Measurements from ENCODE around the gene MRPL36. TPM values are rescaled to one million over a fixed set of nuclear protein-coding genes. Genes with fewer than 3 reads are reported as not detected.
"Not testable (repeated sequence)": the region's sequence is repeated elsewhere in the genome, so short reads cannot be mapped to it uniquely, and the experiment has no call there.

The MRPL36 gene
- total RNA-seq, 1 experiment from 2014 or later = 61.2 TPM

- Mint-ChIP-seq H3K4me3 (no peak overlapping the region), H3K27me3 (ENCODE audit: low read depth) (no peaks in the 10 kb centered on the region), H3K4me1 (peaks cover 32% of the 10 kb centered on the region), H3K9me3 (no peaks in the 10 kb centered on the region), H3K27ac (0 out of 2 replicates have a peak overlapping the region, but pooled peaks have one; percentile 74), H3K36me3 (no peaks in the 10 kb centered on the region)
- CTCF ChIA-PET = interaction anchor here (0.9 kb wide), 1 partner anchor 26 kb away, joined by 3 read pairs; no protein-coding TSS in a partner anchor
- POLR2A ChIA-PET = interaction anchor here (0.6 kb wide), 1 partner anchor 10 kb away, joined by 3 read pairs; no protein-coding TSS in a partner anchor
- TF ChIP-seq TEAD1 (CRISPR knock-in tag; IDR thresholded peaks at IDR 0.05) (0 out of 2 replicates have a peak, but pooled peaks have one; percentile 34), ZNF423 (CRISPR knock-in tag; IDR thresholded peaks at IDR 0.05) (peak; percentile 81), NR3C1 (CRISPR knock-in tag; conservative IDR thresholded peaks at IDR 0.05; ENCODE audit: low read depth) (no peak)
- ATAC-seq (peak; percentile 10; the same call in 1 of the 2 replicates), DNase-seq (ENCODE audit: low spot score) (no peak)
These were observed 9.7 kb downstream of the MRPL36 start for GRCh38 chr5:1789834-1790471.

GRCh38 chr5:1789438-1789833 is 10.2 kb downstream of the MRPL36 start:
- DNase-seq (ENCODE audit: low spot score); H3K36me3 Mint-ChIP-seq; POLR2A ChIA-PET; CTCF ChIA-PET; H3K4me3 Mint-ChIP-seq; H3K9me3 Mint-ChIP-seq; H3K27me3 Mint-ChIP-seq (ENCODE audit: low read depth): not testable (repeated sequence)
- Mint-ChIP-seq H3K4me1 (peaks cover 32% of the 10 kb centered on the region), H3K27ac (0 out of 2 replicates have a peak overlapping the region, but pooled peaks have one; percentile 74)
- 0 out of 2 replicates have a peak, but pooled peaks have one; percentile 23 for TF ChIP-seq NFYB (CRISPR knock-in tag; conservative IDR thresholded peaks at IDR 0.05; ENCODE audit: low read depth)
- 0 out of 2 replicates have a peak, but pooled peaks have one; percentile 14 for ATAC-seq

DNA sequence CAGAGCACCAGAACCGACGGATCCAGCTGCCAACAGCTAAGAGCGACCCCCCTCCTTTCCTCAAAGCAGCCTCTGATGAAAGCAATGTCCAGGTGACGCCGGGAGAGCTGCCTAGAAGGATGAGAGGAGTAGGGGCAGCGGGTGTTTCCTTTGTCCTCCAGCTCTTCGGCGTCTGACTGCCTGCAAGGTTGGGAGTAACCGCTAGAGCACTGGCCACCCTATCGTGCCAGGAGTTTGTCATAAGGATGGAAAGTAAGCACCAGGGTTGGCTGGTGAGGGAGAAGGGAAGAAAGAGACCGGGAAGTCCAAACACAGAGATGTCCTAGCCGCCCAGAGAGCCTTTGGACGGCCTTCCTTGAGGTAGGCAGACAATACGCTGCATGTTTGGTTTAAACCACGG is 10.8 kb downstream of the MRPL36 start:
- ATAC-seq = no peak

More for the DNA sequence above, 10.8 kb downstream of the MRPL36 start:
- DNase-seq (ENCODE audit: low spot score) = no peak
- ChIA-PET POLR2A (no interaction called here), CTCF (interaction anchor here (1.0 kb wide), 1 partner anchor 25 kb away, joined by 4 read pairs; no protein-coding TSS in a partner anchor)
- Mint-ChIP-seq H3K9me3 (no peaks in the 10 kb centered on the region), H3K36me3 (no peaks in the 10 kb centered on the region), H3K27ac (no peak overlapping the region), H3K4me1 (peaks cover 32% of the 10 kb centered on the region), H3K27me3 (ENCODE audit: low read depth) (no peaks in the 10 kb centered on the region), H3K4me3 (no peak overlapping the region)
- TF ChIP-seq, protein P1, sequence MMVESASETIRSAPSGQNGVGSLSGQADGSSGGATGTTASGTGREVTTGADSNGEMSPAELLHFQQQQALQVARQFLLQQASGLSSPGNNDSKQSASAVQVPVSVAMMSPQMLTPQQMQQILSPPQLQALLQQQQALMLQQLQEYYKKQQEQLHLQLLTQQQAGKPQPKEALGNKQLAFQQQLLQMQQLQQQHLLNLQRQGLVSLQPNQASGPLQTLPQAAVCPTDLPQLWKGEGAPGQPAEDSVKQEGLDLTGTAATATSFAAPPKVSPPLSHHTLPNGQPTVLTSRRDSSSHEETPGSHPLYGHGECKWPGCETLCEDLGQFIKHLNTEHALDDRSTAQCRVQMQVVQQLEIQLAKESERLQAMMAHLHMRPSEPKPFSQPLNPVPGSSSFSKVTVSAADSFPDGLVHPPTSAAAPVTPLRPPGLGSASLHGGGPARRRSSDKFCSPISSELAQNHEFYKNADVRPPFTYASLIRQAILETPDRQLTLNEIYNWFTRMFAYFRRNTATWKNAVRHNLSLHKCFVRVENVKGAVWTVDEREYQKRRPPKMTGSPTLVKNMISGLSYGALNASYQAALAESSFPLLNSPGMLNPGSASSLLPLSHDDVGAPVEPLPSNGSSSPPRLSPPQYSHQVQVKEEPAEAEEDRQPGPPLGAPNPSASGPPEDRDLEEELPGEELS (CRISPR knock-in tag; IDR thresholded peaks at IDR 0.05) = no peak
- no peak for TF ChIP-seq NFYB (CRISPR knock-in tag; conservative IDR thresholded peaks at IDR 0.05; ENCODE audit: low read depth)
- TF ChIP-seq, protein P2, sequence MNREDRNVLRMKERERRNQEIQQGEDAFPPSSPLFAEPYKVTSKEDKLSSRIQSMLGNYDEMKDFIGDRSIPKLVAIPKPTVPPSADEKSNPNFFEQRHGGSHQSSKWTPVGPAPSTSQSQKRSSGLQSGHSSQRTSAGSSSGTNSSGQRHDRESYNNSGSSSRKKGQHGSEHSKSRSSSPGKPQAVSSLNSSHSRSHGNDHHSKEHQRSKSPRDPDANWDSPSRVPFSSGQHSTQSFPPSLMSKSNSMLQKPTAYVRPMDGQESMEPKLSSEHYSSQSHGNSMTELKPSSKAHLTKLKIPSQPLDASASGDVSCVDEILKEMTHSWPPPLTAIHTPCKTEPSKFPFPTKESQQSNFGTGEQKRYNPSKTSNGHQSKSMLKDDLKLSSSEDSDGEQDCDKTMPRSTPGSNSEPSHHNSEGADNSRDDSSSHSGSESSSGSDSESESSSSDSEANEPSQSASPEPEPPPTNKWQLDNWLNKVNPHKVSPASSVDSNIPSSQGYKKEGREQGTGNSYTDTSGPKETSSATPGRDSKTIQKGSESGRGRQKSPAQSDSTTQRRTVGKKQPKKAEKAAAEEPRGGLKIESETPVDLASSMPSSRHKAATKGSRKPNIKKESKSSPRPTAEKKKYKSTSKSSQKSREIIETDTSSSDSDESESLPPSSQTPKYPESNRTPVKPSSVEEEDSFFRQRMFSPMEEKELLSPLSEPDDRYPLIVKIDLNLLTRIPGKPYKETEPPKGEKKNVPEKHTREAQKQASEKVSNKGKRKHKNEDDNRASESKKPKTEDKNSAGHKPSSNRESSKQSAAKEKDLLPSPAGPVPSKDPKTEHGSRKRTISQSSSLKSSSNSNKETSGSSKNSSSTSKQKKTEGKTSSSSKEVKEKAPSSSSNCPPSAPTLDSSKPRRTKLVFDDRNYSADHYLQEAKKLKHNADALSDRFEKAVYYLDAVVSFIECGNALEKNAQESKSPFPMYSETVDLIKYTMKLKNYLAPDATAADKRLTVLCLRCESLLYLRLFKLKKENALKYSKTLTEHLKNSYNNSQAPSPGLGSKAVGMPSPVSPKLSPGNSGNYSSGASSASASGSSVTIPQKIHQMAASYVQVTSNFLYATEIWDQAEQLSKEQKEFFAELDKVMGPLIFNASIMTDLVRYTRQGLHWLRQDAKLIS (CRISPR knock-in tag; IDR thresholded peaks at IDR 0.05; ENCODE audit: borderline replicate concordance) = no peak
- TF ChIP-seq CREB1 (CRISPR knock-in tag; IDR thresholded peaks at IDR 0.05) = no peak
- TF ChIP-seq, protein P3, sequence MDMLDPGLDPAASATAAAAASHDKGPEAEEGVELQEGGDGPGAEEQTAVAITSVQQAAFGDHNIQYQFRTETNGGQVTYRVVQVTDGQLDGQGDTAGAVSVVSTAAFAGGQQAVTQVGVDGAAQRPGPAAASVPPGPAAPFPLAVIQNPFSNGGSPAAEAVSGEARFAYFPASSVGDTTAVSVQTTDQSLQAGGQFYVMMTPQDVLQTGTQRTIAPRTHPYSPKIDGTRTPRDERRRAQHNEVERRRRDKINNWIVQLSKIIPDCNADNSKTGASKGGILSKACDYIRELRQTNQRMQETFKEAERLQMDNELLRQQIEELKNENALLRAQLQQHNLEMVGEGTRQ (CRISPR knock-in tag; IDR thresholded peaks at IDR 0.05) = no peak
- TF ChIP-seq ARID4B (CRISPR knock-in tag; IDR thresholded peaks at IDR 0.05; ENCODE audit: borderline replicate concordance) = no peak
- no peak for TF ChIP-seq RORB (CRISPR knock-in tag; IDR thresholded peaks at IDR 0.05)
- no peak for TF ChIP-seq IRF2 (CRISPR knock-in tag; IDR thresholded peaks at IDR 0.05; ENCODE audit: borderline replicate concordance, low read depth)
- no peak for TF ChIP-seq TEAD4 (CRISPR knock-in tag; IDR thresholded peaks at IDR 0.05)
- TF ChIP-seq ZNF396 (CRISPR knock-in tag; IDR thresholded peaks at IDR 0.05; ENCODE audit: borderline replicate concordance) = no peak
- no peak for TF ChIP-seq ESRRA (CRISPR knock-in tag; IDR thresholded peaks at IDR 0.05; ENCODE audit: borderline replicate concordance)
